OCI-M1 (cell line): Measurements from ENCODE around the gene ARL4A.

Experiments
- DNase-seq: peaks from one replicate; lab custom pipeline; 2025; lab: John Stamatoyannopoulos, UW

The ARL4A gene

DNA sequence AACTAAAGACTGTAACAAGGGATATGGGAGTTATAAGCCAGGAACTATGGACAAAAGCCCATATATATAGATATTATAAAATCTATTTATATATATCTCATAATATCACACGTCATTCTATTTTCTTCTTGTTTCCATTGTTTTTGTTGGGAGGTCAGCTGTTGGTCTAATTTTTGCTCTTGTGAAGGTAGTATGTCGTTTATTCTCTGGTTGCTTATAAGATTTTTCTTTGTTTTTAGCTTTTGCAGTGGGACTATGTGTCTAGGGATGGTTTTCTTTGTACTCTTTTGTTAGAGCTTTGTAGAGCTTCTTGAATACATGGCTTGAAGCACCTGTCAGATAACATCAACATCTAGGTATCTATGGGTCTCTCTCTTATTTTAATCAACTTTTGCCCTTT, 14.0 kb downstream of the ARL4A start:
- no peak for DNase-seq

DNA sequence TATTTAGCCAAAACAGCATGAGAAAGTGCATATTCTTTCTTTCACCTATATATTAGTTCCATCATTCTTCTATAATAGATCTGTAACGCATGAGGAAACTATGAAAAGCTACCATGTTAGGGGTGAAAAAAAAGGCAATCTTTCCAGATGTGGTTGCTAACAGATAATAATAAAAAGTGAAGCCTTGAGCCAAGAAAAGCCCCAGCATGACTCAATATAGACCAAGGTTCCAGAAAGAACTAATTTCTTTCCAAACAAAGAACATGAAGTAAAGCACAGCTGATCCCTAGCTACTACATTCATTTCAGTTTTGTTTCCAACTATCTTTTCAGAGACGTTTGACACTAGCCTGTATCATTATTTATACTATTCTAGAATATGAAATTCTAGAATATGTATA, 16.4 kb downstream of the ARL4A start:
- DNase-seq, result no peak

DNA sequence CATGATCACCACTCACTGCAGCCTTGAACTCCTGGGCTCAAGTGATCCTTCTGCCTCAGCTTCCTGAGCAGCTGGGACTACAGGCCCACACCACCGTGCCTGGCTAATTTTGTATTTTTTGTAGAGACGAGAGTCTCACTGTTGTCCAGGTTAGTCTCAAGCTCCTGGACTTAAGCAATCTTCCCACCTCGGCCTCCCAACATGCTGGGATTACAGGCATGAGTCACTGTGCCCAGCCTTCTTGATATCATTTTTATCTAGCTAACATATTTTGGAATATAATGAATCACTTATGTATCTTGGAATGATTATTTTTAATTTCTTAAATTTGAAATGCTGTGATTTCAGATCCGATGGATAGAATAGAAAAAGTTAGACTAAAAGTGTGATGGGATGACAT, 18.4 kb downstream of the ARL4A start:
- no peak for DNase-seq

DNA sequence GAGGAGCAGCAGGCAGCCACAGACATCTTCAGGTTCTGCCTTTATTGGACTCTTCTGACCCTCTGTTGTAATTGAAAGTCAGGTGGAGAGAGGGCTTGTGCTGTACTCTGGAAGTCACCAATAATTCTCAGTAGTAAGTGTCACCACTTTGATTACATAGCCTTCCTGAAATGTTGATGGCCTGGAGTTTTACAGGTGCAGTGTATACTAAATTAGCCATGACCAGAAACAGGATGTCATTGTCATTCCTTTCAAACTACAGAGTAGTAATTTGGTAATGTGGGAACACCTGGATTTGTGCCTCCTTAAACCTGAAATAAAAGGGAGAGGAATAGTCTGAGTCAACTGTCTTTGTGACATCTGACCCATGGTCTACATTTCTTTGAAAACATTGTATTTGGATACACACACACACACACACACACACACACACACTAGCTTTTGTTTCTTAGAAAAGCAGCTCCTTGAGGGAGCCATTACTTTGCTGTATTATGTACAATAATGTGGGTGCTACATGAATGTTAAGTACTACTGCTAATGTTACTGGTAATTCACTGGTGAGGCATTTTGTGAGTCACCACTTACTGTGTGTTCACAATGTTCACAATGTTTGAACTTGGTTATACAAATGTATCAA, 19.6 kb downstream of the ARL4A start:
- no peak for DNase-seq

GRCh38 chr7:12708314-12708713, 20.9 kb downstream of the ARL4A start:
- DNase-seq, result no peak

- DNase-seq, result no peak
These were observed 22.5 kb downstream of the ARL4A start for GRCh38 chr7:12709726-12710502.

DNA sequence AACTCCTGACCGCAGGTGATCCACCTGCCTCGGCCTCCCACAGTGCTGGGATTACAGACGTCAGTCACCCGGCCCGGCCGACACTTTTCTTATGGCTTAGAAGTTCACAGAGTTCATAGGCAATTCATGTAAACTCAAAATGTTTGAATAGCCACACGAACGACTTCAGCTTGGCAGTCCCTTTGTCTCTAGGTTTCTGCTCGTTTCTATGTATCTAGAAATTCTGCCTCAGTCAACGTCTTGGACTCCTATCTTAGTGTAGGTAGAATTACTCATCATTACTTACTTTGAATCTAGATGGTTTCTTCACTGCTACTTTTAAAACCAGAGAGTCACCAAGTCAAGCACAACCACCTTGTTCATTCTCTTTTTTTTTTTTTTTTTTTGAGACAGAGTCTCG, 23.7 kb downstream of the ARL4A start:
- DNase-seq, result no peak

GRCh38 chr7:12712236-12712635, 24.8 kb downstream of the ARL4A start:
- DNase-seq, result peak; percentile 64

- DNase-seq, result peak; percentile 51
These were observed 26.4 kb downstream of the ARL4A start for GRCh38 chr7:12713625-12714378.

DNA sequence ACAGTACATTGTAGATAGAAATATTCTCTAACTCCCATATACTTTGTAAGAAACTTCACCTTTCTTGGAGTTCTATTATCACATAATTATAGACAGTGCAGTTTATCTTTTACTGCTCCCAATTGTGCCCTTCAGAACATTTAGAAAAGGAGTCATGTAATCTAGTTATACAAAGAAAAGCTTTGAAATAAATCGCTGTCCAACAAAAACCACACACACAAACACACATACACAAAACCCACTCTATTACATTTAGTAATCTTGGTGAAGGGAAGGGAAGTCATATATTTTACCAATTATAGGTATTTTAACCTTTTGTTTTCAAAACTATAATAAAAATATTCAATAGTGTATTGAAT, 26.9 kb downstream of the ARL4A start:
- DNase-seq, result peak; percentile 49

- peak; percentile 94 for DNase-seq
These were observed 28.1 kb downstream of the ARL4A start for GRCh38 chr7:12715372-12716133.

DNA sequence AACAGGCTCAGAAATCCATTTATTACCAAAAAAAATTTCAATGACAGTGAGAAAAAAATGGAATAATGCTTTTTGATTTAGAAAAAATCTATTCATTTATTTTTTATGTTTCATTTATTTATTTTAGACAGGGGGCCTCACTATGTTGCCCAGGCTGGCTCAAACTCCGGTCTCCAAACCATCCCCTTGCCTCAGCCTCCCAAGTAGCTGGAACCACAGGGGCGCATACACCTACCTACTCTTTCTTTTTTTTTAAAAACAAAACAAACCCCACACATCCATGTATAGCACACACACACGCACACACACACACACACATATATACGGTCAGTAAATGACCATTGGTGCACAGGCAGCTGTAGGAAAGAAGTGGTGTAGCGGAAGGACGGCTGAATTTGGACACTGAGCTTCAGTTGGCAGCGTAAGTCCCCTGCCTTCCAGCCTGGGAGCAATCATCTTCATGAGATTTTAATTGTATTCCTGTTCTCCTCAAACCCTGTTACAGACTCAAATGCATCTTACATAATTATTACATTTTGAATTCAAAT, 28.8 kb downstream of the ARL4A start:
- DNase-seq, result no peak

- DNase-seq, result no peak
These were observed 29.3 kb downstream of the ARL4A start for GRCh38 chr7:12716722-12717121.

- peak; percentile 63 for DNase-seq
These were observed 31.9 kb downstream of the ARL4A start for GRCh38 chr7:12719141-12719919.

DNA sequence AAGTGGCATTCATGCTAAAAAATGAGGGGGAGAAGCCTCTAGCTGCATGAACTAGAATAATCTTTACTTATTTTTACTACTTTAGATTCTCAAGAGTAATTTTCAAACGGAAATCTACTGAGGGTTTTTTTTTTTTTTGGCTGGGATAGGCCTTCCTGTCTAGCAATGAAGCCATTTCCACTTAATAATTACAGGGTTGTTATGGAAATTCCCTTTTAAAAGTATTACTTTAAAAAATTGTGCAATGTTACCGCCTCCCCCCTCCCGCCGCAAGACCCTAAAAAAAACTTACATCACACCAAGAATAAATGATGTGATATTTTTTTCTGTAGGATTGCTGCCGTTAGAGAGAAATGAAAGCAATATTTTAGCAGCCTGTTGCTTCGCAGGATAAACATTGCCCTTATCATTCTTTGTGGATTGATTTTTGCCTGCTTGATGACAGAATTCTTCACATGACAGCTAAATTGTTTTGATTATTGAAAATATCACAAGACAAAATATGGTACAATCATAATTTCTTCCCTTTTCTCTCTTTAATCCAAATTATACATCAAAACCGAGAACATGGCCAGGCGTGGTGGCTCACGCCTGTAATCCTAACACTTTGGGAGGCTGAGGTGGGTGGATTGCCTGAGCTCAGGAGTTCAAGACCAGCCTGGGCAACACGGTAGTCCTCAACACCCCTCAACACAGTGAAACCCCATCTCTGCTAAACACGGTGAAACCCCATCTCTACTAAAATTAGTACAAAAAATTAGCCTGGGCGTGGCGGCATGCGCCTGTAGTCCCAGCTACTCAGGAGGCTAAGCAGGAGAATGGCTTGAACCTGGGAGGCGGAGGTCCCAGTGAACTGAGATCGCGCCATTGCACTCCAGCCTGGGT, 32.8 kb downstream of the ARL4A start:
- DNase-seq, result peak; percentile 63

DNA sequence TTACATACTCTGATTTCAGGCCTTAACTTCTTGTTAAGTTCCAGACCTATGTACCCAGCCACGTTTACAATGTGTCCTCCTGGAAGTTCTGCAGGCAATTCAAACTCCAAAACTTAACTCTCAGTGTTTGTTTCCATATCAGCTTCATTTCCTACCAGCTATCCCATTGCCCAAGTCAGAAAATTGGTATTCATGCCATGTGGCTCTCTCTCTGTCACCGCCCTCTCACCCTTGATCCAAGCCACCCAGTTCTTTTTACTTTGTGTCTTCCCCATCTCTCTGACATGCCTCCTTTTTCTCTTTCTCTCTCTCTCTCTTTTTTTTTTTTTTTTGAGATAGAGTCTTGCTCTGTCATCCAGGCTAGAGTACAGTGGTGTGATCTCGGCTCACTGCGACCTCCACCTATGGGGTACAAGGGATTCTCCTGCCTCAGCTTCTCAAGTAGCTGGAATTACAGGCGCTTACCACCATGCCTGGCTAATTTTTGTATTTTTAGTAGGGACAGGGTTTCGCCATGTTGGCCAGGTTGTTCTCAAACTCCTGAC, 33.9 kb downstream of the ARL4A start:
- DNase-seq, result peak; percentile 31

DNA sequence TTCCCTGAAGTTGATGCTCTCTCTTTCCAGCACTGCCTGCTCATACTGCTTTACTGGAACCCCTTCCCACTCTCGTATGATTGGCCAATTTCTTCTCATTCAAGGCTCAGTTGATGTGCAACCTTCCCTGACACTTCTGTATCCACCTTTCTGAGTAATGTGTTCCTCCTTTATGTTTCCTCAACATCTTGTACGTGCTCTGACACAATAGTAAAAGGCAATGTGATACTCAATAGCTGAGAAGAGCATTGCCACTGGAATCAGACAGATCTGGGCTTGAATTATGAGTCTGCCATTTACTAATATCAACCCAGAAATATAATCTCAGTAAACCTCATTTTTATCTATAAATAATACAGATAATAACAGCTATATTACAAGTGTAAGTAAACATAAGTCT, 34.7 kb downstream of the ARL4A start:
- DNase-seq, result peak; percentile 57

DNA sequence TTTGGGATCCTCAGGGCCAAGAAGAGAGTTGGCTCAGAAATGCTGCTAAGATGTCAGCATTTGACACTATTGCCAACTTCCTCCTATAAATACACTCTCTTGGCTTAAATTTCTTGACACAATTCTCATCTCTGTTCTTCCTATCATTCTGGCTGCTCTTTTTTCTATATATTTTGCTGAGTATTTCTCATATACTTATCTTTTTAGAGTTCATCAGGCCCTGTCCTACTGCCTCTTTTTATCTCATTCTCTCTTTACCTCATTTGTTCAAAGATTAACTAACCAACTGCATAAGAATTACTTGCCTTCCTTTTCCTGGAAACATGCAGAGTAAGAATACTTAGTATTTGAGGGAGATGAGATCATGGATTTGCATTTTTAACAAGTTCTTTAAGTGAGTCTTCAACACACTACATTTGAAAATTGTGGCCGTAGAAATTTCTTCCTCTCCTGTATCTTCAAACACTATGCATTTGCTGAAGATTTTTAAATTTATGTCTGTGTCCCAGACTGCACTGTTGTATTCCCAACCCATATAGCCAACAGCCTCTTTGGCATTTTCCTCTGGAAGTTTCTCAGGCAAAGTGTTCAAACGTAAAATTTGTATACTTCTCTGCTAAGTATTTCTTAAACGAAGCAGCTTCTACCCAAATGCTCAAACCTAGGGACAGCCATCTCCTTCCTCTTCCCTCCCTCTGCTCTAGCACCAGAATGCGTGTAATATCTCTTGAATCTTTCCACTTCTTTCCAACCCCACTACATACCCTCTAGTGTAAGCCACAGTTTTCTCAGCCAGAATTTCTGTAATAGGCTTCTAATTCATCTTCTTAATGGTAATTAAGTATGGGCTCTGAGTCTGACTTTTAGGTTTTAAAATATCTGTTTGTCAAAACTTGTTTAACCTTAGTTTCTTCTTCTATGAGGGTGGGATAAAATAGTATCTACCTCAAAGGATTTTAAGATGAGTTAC, 35.5 kb downstream of the ARL4A start:
- DNase-seq, result peak; percentile 92
